SK-N-SH (cell line): Measurements from ENCODE around the gene GMFB. TPM values are rescaled to one million over a fixed set of nuclear protein-coding genes. Genes with fewer than 3 reads are reported as not detected.

ENCODE experiments used
- CTCF ChIA-PET: fragments of 300-600, 350-600 bp; formaldehyde crosslinking; extraction: SDS; loops from one replicate; lab custom pipeline; 2021; lab: Yijun Ruan, JAX
- POLR2A ChIA-PET: fragments of 350-600 bp; sonication (Branson Sonifier 250); formaldehyde crosslinking; extraction: SDS; loops from one replicate; lab custom pipeline; 2020; ENCODE audit warnings: antibody characterized with exemption, inconsistent platforms; lab: Yijun Ruan, JAX
- DNase-seq: peaks from one replicate; pipeline ENCODE4 v3.0.0; 2012
- H2AFZ ChIP-seq: fragments of 200-600 bp; sonication (generic); 2 replicates; pipeline ENCODE4 v1.8.1; 2016; ENCODE audit warnings: antibody characterized with exemption, mild to moderate bottlenecking, low read depth
- H3F3A ChIP-seq: fragments of 200-600 bp; sonication (generic); replicated peaks from 2 replicates; pipeline ENCODE3; 2016; ENCODE audit warnings: antibody characterized with exemption, mild to moderate bottlenecking; ENCODE audit not compliant: insufficient read depth
- H3K27ac ChIP-seq, 2 experiments: fragments of 200-500 bp in 1 of 2; fragments of 200-600 bp in 1 of 2; sonication (Bioruptor generic) in 1 of 2; sonication (generic), shearing (Covaris generic) in 1 of 2; 2 replicates each; pipeline versions ENCODE4 v1.5.1 to v1.6.1; 2014 to 2016; ENCODE audit warnings: low read depth in 2 of 2, inconsistent platforms in 1 of 2, low read length in 1 of 2, mild to moderate bottlenecking in 1 of 2, mixed read lengths in 1 of 2
- H3K27me3 ChIP-seq: fragments of 200-600 bp; sonication (generic), shearing (Covaris generic); 2 replicates; pipeline ENCODE4 v1.6.1; 2016; ENCODE audit warnings: mixed run types; ENCODE audit not compliant: insufficient read depth
- H3K36me3 ChIP-seq, 2 experiments: fragments of 200-500 bp in 1 of 2; fragments of 200-600 bp in 1 of 2; sonication (Bioruptor generic) in 1 of 2; sonication (generic) in 1 of 2; replicated peaks in 1 of 2; 2 replicates each; pipeline versions ENCODE3 to v1.5.1; 2014 to 2016; ENCODE audit warnings: low read length in 1 of 2, mild to moderate bottlenecking in 1 of 2; ENCODE audit not compliant: insufficient read depth in 2 of 2, control insufficient read depth in 1 of 2
- H3K4me1 ChIP-seq, 2 experiments: fragments of 200-500 bp in 1 of 2; fragments of 200-600 bp in 1 of 2; sonication (Bioruptor generic) in 1 of 2; sonication (generic), shearing (Covaris generic) in 1 of 2; 2 replicates each; pipeline versions ENCODE4 v1.5.1 to v1.6.1; 2014 to 2016; ENCODE audit warnings: low read depth in 1 of 2, low read length in 1 of 2, mixed run types in 1 of 2; ENCODE audit not compliant: insufficient read depth in 2 of 2, control insufficient read depth in 1 of 2
- H3K4me2 ChIP-seq: fragments of 200-600 bp; sonication (generic), shearing (Covaris generic); 2 replicates; pipeline ENCODE4 v1.6.1; 2017; ENCODE audit warnings: mixed run types
- H3K4me3 ChIP-seq, 2 experiments: fragments of 200-500 bp in 1 of 2; fragments of 200-600 bp in 1 of 2; sonication (Bioruptor generic) in 1 of 2; sonication (generic), shearing (Covaris generic) in 1 of 2; 2 replicates each; pipeline versions ENCODE4 v1.5.1 to v1.8.1; 2014 to 2016; ENCODE audit warnings: low read depth in 2 of 2, inconsistent platforms in 1 of 2, low read length in 1 of 2, mild to moderate bottlenecking in 1 of 2, mixed read lengths in 1 of 2, moderate library complexity in 1 of 2
- H3K79me2 ChIP-seq: fragments of 200-600 bp; sonication (generic); 2 replicates; pipeline ENCODE4 v1.8.1; 2017; ENCODE audit warnings: mild to moderate bottlenecking; ENCODE audit not compliant: insufficient read depth
- H3K9ac ChIP-seq: fragments of 200-600 bp; sonication (generic); 2 replicates; pipeline ENCODE4 v1.6.1; 2017; ENCODE audit warnings: mixed run types
- H3K9me2 ChIP-seq: fragments of 200-600 bp; sonication (generic); 2 replicates; pipeline ENCODE4 v1.6.1; 2017; ENCODE audit warnings: mixed run types
- H3K9me3 ChIP-seq: fragments of 200-600 bp; sonication (generic); 2 replicates; pipeline ENCODE4 v1.6.1; 2017; ENCODE audit warnings: mixed run types, mild to moderate bottlenecking, moderate library complexity
- H4K20me1 ChIP-seq: fragments of 200-600 bp; sonication (generic); 2 replicates; pipeline ENCODE4 v1.6.1; 2017; ENCODE audit warnings: mild to moderate bottlenecking, mixed run types; ENCODE audit not compliant: insufficient read depth
- CHD2 ChIP-seq: fragments of 150-350 bp; IDR thresholded peaks from 2 replicates; pipeline ENCODE4 v1.6.1; 2018; ENCODE audit warnings: low read length; ENCODE audit not compliant: partially characterized antibody
- CTCF ChIP-seq: fragments of 200-600 bp; sonication (generic); IDR thresholded peaks from 2 replicates; pipeline ENCODE4 v1.6.1; 2017; ENCODE audit warnings: antibody characterized with exemption, mild to moderate bottlenecking, moderate library complexity
- ELF1 ChIP-seq: IDR thresholded peaks from 2 replicates; pipeline ENCODE4 v1.4.0; 2012
- EP300 ChIP-seq, 2 experiments: IDR thresholded peaks; 2 replicates each; pipeline versions ENCODE4 v1.4.0 to v1.6.1; 2012; ENCODE audit warnings: borderline replicate concordance in 1 of 2, low read depth in 1 of 2, low read length in 1 of 2
- FOXJ3 ChIP-seq: sonication (generic); formaldehyde crosslinking; IDR thresholded peaks from 2 replicates; pipeline ENCODE4 v1.5.1; 2020; ENCODE audit warnings: mild to moderate bottlenecking, missing genetic modification reagents
- FOXM1 ChIP-seq: IDR thresholded peaks from 2 replicates; pipeline ENCODE4 v1.4.0; 2012; ENCODE audit warnings: low read depth, mild to moderate bottlenecking
- GATA2 ChIP-seq: sonication (generic); formaldehyde crosslinking; IDR thresholded peaks from 2 replicates; pipeline ENCODE4 v1.5.0; 2020; ENCODE audit warnings: mild to moderate bottlenecking, missing genetic modification reagents
- IRF3 ChIP-seq: fragments of 150-350 bp; IDR thresholded peaks from 2 replicates; pipeline ENCODE4 v1.6.1; 2016; ENCODE audit warnings: mild to moderate bottlenecking, low read depth, low read length
- JUND ChIP-seq: IDR thresholded peaks from 2 replicates; pipeline ENCODE4 v1.4.0; 2012
- MAX ChIP-seq: IDR thresholded peaks from 2 replicates; pipeline ENCODE4 v1.4.0; 2012; ENCODE audit warnings: low read depth
- MEF2A ChIP-seq: IDR thresholded peaks from 2 replicates; pipeline ENCODE4 v1.4.0; 2012; ENCODE audit warnings: low read depth, borderline replicate concordance
- MXI1 ChIP-seq: IDR thresholded peaks from 2 replicates; pipeline ENCODE4 v1.6.1; 2012; ENCODE audit warnings: mild to moderate bottlenecking, low read depth, low read length, improper control_type of control experiment
- NRF1 ChIP-seq: IDR thresholded peaks from 2 replicates; pipeline ENCODE4 v1.6.1; 2012; ENCODE audit warnings: low read depth, mild to moderate bottlenecking, low read length
- PBX3 ChIP-seq: IDR thresholded peaks from 2 replicates; pipeline ENCODE4; 2012
- POLR2AphosphoS5 ChIP-seq: IDR thresholded peaks from 2 replicates; pipeline ENCODE4 v1.6.1; 2012; ENCODE audit warnings: low read depth, low read length
- RAD21 ChIP-seq: IDR thresholded peaks from 2 replicates; pipeline ENCODE4 v1.6.1; 2012; ENCODE audit warnings: mild to moderate bottlenecking, low read length
- RCOR1 ChIP-seq: fragments of 150-350 bp; IDR thresholded peaks from 2 replicates; pipeline ENCODE4 v1.6.1; 2017; ENCODE audit warnings: antibody characterized with exemption, low read length
- RXRA ChIP-seq: IDR thresholded peaks from 2 replicates; pipeline ENCODE4 v1.4.0; 2012; ENCODE audit warnings: low read depth, mild to moderate bottlenecking, borderline replicate concordance
- SIN3A ChIP-seq: IDR thresholded peaks from 2 replicates; pipeline ENCODE4 v1.6.1; 2012; ENCODE audit warnings: low read depth, mild to moderate bottlenecking, low read length, moderate library complexity, borderline replicate concordance
- SMC3 ChIP-seq: IDR thresholded peaks from 2 replicates; pipeline ENCODE4 v1.6.1; 2012; ENCODE audit warnings: low read depth, low read length, improper control_type of control experiment
- TAF1 ChIP-seq: IDR thresholded peaks from 2 replicates; pipeline ENCODE4 v1.6.1; 2012; ENCODE audit warnings: low read depth, mild to moderate bottlenecking, low read length, moderate library complexity, borderline replicate concordance
- TCF12 ChIP-seq: IDR thresholded peaks from 2 replicates; pipeline ENCODE4 v1.4.0; 2012
- TEAD4 ChIP-seq: IDR thresholded peaks from 2 replicates; pipeline ENCODE4 v1.4.0; 2012; ENCODE audit warnings: mild to moderate bottlenecking, borderline replicate concordance; ENCODE audit not compliant: insufficient read depth
- USF2 ChIP-seq: fragments of 150-350 bp; IDR thresholded peaks from 2 replicates; pipeline ENCODE4 v1.6.1; 2017; ENCODE audit warnings: antibody characterized with exemption, low read length, low read depth, borderline replicate concordance
- YY1 ChIP-seq: IDR thresholded peaks from 2 replicates; pipeline ENCODE4 v1.4.0; 2012; ENCODE audit warnings: low read depth, mild to moderate bottlenecking
- ZBTB33 ChIP-seq: IDR thresholded peaks from 2 replicates; pipeline ENCODE4 v1.4.0; 2012; ENCODE audit warnings: low read depth, borderline replicate concordance
- WGBS: methylation state at CpG from one replicate; pipeline ENCODE4 v1.1.6; 2017; ENCODE audit warnings: low lambda C conversion rate; 5-methylcytosine and 5-hydroxymethylcytosine counted together
- polyA plus RNA-seq, 3 experiments: library from polyadenylated mRNA; depleted of rRNA; stranded (reverse); fragments of >200 nt; gene quantifications; 2 replicates each; pipeline ENCODE4 v1.2.3, GENCODE V29; 2012

The GMFB gene
- polyA plus RNA-seq, 1 of the 3 experiments (the other 2 are of a cell fraction), result 9.4 TPM

- Histone ChIP-seq H3K36me3 (peaks cover 3 to 9% of the 10 kb centered on the region in 2 experiments), H4K20me1 (peaks cover 11% of the 10 kb centered on the region), H3K9ac (peak within 1 kb of the TSS; percentile 91), H3K27me3 (no peaks in the 10 kb centered on the region), H2AFZ (peak within 1 kb of the TSS; percentile 99), H3K4me2 (peak within 1 kb of the TSS; percentile 83), H3K4me3 (peak within 1 kb of the TSS; percentile 85 to 87), H3F3A (peaks cover 7% of the 10 kb centered on the region), H3K9me3 (no peaks in the 10 kb centered on the region), H3K27ac (peak within 1 kb of the TSS; percentile 90 to 99), H3K4me1 (peaks cover 12 to 21% of the 10 kb centered on the region in 2 experiments; a peak in 3 of 4 replicates), H3K79me2 (peaks cover 47% of the 10 kb centered on the region), H3K9me2 (no peaks in the 10 kb centered on the region)
- 2% methylated on average over 26 of the region's 100 CpGs for WGBS
- CTCF ChIA-PET, result interaction anchor here (0.6 to 2.5 kb wide), 13 partner anchors 9 to 123 kb away, joined by 3 to 13 read pairs (median 3); no protein-coding TSS in a partner anchor
- POLR2A ChIA-PET, result no interaction called here
- DNase-seq, result peak; percentile 99
- TF ChIP-seq EP300 (IDR thresholded peaks at IDR 0.05; ENCODE audit: borderline replicate concordance in 1 of 2, low read depth in 1 of 2, low read length in 1 of 2) (peak in 1 of 2 experiments; percentile 27; a peak in 1 of 4 replicates), FOXJ3 (no peak), MXI1 (peak; percentile 85), RAD21 (peak; percentile 42), TAF1 (peak; percentile 72; the same call in 1 of the 2 replicates), YY1 (peak; percentile 78), CTCF (peak; percentile 89), NRF1 (peak; percentile 90), TCF12 (no peak), ZBTB33 (no peak), IRF3 (no peak), GATA2 (CRISPR knock-in tag) (no peak), POLR2AphosphoS5 (peak; percentile 77), SIN3A (no peak), MEF2A (no peak), CHD2 (peak; percentile 38), SMC3 (peak; percentile 34; the same call in 1 of the 2 replicates), ELF1 (no peak), FOXM1 (no peak), TEAD4 (no peak), JUND (no peak), MAX (no peak; the same call in 1 of the 2 replicates), RXRA (0 out of 2 replicates have a peak, but pooled peaks have one; percentile 7), PBX3 (peak; percentile 62), USF2 (no peak), RCOR1 (no peak)
These were observed 47.6 kb downstream of the GMFB start, which contains the start of gene CNIH1 for GRCh38 chr14:54440873-54441868. CNIH1 (minus strand) TSS chr14:54441374; CDS start chr14:54441327, 47 bp downstream.
